GM19099 (cell line): ENCODE data around the gene TSC22D2.

Source experiments
- POLR2A ChIP-seq: IDR thresholded peaks from 3 replicates; pipeline ENCODE4 v1.6.1; 2011; ENCODE audit warnings: low read depth; ENCODE audit not compliant: insufficient read length; ENCODE audit errors: extremely low read depth

The TSC22D2 gene

GRCh38 chr3:150469931-150470740, 62.0 kb downstream of the TSC22D2 start:
- no peak for TF ChIP-seq POLR2A

GRCh38 chr3:150472421-150472820, 64.3 kb downstream of the TSC22D2 start:
- no peak for TF ChIP-seq POLR2A

- no peak for TF ChIP-seq POLR2A
These were observed 71.3 kb downstream of the TSC22D2 start for GRCh38 chr3:150479370-150479769.

GRCh38 chr3:150480877-150481276, 72.8 kb downstream of the TSC22D2 start:
- no peak for TF ChIP-seq POLR2A

GRCh38 chr3:150483226-150483625, 75.1 kb downstream of the TSC22D2 start:
- TF ChIP-seq POLR2A, result no peak

- TF ChIP-seq POLR2A, result no peak
These were observed 76.3 kb downstream of the TSC22D2 start for GRCh38 chr3:150484410-150484809.

GRCh38 chr3:150488867-150489266, 80.8 kb downstream of the TSC22D2 start:
- TF ChIP-seq POLR2A, result no peak

GRCh38 chr3:150490277-150490986, 82.3 kb downstream of the TSC22D2 start:
- no peak for TF ChIP-seq POLR2A

GRCh38 chr3:150494411-150494977, 86.4 kb downstream of the TSC22D2 start:
- no peak for TF ChIP-seq POLR2A

GRCh38 chr3:150495149-150495548, 87.1 kb downstream of the TSC22D2 start:
- TF ChIP-seq POLR2A, result no peak

- TF ChIP-seq POLR2A, result no peak
These were observed 87.6 kb downstream of the TSC22D2 start for GRCh38 chr3:150495563-150496168.

GRCh38 chr3:150497956-150498355, 89.9 kb downstream of the TSC22D2 start:
- TF ChIP-seq POLR2A, result no peak

GRCh38 chr3:150503402-150504099, 95.5 kb downstream of the TSC22D2 start:
- no peak for TF ChIP-seq POLR2A

- TF ChIP-seq POLR2A, result no peak
These were observed 96.4 kb downstream of the TSC22D2 start for GRCh38 chr3:150504483-150504882.

- no peak for TF ChIP-seq POLR2A
These were observed 100.3 kb downstream of the TSC22D2 start for GRCh38 chr3:150508401-150508800.
